GM19193 (cell line): ENCODE measurements around the gene MARK3.

Experiments used
- POLR2A ChIP-seq: IDR thresholded peaks from 4 replicates; pipeline ENCODE4 v1.6.1; 2011; ENCODE audit not compliant: insufficient read depth, insufficient read length; ENCODE audit errors: extremely low read depth

The MARK3 gene

DNA sequence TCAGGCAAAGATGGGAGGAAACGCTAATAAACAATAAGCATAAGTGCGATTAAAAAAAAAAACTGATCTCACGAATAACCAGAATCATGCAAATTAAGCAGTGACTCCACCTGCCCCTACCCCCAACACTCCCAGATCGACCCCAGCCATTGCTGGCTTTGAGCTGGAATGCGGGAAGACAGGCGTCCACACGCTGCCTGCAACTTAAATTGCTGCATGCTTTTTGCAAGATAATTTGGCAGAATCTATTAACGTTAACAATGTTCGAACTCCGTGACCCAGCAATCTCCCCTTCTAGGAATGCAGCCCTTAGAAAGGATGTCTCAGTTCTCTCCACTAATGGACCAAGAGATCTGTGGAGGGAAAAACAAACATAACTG is 138.3 kb downstream of the MARK3 start:
- no peak for TF ChIP-seq POLR2A

DNA sequence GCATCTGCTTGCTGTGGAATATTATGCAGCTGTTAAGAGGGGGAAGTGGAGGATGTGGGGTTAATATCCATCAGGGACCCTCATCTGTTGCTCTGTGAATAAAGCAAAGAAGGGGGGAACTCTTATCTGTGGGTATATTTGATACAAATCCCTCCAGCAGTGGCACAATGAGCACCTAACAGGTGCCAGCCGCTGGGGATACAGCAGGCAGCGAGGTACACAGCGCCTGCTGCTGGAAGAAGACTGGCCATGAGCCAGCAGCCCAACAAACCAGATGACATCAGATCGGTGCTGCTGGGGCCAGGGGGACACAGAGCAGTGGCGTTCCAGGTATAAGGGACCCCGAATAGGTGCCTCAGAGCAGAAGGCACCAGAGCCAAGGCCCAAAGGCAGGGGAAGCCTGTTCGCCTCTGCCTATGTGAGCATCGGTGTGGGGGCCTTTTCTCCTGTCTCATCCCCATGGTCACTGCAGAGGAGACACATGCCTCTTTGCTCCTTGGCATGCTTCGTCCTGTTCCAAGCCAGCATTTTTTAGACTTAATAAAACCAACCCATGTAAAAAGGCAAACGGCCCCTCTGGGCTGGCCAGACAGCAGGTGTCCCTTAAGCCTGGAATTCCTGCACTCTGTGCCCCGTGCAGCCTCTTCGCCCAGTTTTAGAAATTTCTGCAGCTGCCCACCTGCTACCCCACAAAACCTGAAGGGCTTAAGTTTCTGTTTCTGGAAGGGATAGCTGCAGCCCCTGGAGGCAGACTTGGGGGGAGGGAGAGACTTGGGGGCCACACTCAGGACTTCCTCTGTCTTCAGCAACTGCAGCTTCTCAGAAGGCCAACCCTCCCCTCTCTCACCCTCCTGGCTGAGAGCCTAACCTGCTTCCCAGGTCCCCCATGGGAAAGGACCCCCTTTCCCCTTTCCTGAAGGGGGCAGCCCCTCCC is 139.1 kb downstream of the MARK3 start:
- no peak for TF ChIP-seq POLR2A

- TF ChIP-seq POLR2A: no peak
Measured at GRCh38 chr14:103526247-103526913, 141.2 kb downstream of the MARK3 start.

- no peak for TF ChIP-seq POLR2A
Measured at GRCh38 chr14:103526914-103527248, 141.7 kb downstream of the MARK3 start.

- TF ChIP-seq POLR2A: peak; percentile 52
Measured at GRCh38 chr14:103527408-103528145, 142.4 kb downstream of the MARK3 start.

DNA sequence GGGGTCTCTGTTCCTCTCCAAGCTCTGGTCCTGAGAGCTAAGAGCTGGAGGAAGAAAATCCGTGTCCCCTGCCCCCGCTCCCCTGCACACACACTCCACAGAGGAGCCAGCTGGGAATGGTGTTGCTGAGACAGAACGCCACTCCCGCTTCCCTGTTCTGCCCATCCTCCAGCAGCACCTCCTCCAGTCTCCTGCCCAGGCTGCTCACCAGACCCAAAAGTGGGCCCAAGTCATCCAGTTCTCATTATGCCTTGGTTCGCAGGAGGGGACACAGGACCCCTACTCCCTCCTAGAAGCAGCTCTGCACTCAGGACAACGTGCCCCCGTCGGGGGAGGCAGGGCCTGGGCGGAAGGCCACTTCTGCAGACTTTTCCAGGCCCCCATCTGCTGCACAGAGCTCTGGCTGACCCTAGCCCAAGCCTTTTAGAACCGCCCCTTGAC is 143.0 kb downstream of the MARK3 start:
- no peak for TF ChIP-seq POLR2A

- TF ChIP-seq POLR2A: peak; percentile 64
Measured at GRCh38 chr14:103528587-103529382, 143.6 kb downstream of the MARK3 start, which contains the start of gene TRMT61A. Gene TRMT61A (plus strand): TSS chr14:103529196. CDS start chr14:103529979, 783 bp downstream.

GRCh38 chr14:103529383-103530365 is 144.5 kb downstream of the MARK3 start:
- no peak for TF ChIP-seq POLR2A

DNA sequence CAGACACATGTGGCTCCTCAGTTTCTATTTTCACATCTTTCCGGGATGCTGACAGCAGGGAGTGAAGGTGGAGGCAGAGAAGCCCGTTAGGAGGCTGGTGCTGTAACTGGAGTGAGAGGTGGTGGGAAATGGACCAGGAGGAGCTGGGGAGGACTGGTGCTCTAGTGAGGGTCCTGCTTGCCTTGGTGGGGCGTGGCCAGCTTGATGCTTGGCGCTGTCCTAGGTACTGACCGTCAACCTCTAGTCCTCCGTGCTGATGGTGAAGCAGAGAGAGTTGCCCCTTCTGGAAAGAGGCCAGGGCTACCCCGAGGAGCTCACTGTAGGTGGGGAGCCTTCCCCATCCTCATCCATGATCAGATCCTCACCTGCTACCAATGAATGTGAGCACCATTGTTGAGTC is 145.2 kb downstream of the MARK3 start:
- TF ChIP-seq POLR2A: no peak

GRCh38 chr14:103530831-103531230 is 145.6 kb downstream of the MARK3 start:
- no peak for TF ChIP-seq POLR2A

DNA sequence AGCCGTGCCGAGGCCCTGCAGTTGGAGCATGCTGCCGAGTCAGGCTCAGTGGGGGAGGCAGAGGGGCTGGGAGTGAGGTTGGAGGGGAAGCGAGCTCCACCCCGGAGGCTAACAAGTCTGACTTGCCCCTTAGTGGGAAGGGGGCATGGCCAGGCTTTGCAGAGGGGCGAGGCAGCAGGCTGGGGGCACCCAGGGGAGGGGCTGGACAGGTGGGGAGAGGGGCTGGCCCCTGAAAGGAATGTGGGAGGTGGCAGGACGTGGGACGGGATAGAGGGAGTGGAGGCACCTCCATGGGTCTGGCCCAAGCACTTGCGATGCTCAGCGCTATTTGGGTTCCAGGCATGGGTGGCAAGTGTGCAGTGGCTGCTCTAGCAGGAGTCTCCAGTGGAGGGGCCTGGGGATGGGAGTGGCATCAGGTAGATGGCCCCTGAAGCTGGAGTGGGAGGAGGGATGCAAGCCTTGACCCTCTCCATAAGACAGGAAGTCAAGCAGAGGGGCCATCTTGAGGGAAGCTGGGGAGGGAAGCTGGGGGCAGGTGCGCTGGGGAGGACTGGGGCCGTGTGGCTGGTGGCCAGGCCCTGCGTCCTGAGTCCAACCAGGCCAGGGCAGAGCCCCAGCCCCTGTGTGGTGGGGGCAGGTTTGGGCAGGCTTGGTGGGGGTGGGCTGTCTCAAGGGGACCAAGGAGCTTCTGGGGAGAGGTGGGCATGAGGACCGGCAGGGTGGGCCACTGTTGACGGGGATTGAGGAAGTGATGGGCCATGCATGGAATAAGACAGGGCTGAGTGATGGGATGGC is 146.4 kb downstream of the MARK3 start:
- no peak for TF ChIP-seq POLR2A

DNA sequence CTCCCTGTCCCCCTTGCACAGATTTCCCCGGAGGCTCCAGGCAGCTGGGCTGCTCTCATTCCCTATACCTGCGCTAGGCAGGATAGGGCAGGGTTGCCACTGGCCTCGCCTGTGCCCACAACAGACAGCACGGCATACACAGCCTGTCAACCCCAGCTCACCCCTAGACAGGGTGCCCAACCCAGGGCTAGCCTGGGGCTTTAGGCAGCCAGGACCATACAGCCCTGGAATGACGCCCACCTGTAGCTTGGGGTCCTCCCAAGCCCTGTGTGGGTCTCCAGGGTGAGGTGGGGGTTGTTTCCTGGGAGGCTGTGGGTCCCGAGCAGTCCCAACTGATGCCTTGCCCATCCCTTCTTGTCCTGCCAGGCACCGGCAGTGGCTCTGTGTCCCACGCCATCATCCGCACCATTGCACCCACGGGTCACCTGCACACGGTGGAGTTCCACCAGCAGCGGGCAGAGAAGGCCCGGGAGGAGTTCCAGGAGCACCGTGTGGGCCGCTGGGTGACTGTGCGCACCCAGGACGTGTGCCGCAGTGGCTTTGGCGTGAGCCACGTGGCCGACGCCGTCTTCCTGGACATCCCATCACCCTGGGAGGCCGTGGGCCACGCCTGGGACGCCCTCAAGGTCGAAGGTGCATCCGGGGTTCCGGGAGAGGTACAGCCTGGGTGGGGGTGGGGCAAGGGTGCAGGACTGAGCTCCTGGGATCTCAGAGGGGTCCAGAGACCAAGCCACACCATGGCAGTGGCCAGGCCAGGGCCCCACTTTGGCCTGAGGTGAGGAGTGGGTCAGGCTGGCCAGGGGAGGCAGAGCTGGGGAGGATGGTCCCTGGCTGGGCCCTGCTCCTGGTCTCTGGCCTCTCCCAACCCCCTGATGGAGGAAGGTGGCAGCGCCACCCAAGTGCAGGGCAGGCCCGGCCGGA is 147.3 kb downstream of the MARK3 start:
- no peak for TF ChIP-seq POLR2A
